Neuronal stem cell (in vitro differentiated cells): Measurements from ENCODE around the gene PPARD.

Source experiments
- DNase-seq: peaks from one replicate; pipeline ENCODE4 v3.0.0-alpha.2; 2013; ENCODE audit warnings: low spot score
- H2AFZ ChIP-seq: one replicate; pipeline ENCODE4 v1.6.1; 2013; ENCODE audit warnings: mild to moderate bottlenecking, low read length, inconsistent platforms
- H2AK5ac ChIP-seq: 2 replicates; pipeline ENCODE4 v1.6.1; 2013; ENCODE audit warnings: low read depth, mild to moderate bottlenecking, inconsistent platforms, low read length, moderate library complexity, mixed read lengths
- H2BK120ac ChIP-seq: 2 replicates; pipeline ENCODE4 v1.6.1; 2013; ENCODE audit warnings: low read depth, mild to moderate bottlenecking, inconsistent platforms, low read length, moderate library complexity, mixed read lengths
- H2BK12ac ChIP-seq: one replicate; pipeline ENCODE4 v1.6.1; 2013; ENCODE audit warnings: low read length, inconsistent platforms
- H2BK15ac ChIP-seq: 2 replicates; pipeline ENCODE4 v1.6.1; 2013; ENCODE audit warnings: mild to moderate bottlenecking, low read length, inconsistent platforms, mixed read lengths
- H2BK5ac ChIP-seq: one replicate; pipeline ENCODE4 v1.6.1; 2013; ENCODE audit warnings: inconsistent platforms, mild to moderate bottlenecking, low read length, moderate library complexity
- H3K14ac ChIP-seq: one replicate; pipeline ENCODE4 v1.6.1; 2013; ENCODE audit warnings: low read length, inconsistent platforms
- H3K18ac ChIP-seq: 2 replicates; pipeline ENCODE4 v1.6.1; 2013; ENCODE audit warnings: low read length, inconsistent platforms
- H3K23ac ChIP-seq: 2 replicates; pipeline ENCODE4 v1.6.1; 2013; ENCODE audit warnings: low read depth, mild to moderate bottlenecking, mixed read lengths, low read length, inconsistent platforms; ENCODE audit not compliant: poor library complexity
- H3K27ac ChIP-seq: replicated peaks from 3 replicates; pipeline ENCODE4 v1.5.1; 2013; ENCODE audit warnings: low read length, inconsistent platforms
- H3K27me3 ChIP-seq, 3 experiments: 2 replicates each; pipeline ENCODE4 v1.6.1; 2013; ENCODE audit warnings: low read length in 3 of 3, mild to moderate bottlenecking in 2 of 3, inconsistent platforms in 1 of 3, low read depth in 1 of 3, mixed read lengths in 1 of 3, moderate library complexity in 1 of 3; ENCODE audit not compliant: control insufficient read depth in 3 of 3, insufficient read depth in 3 of 3
- H3K36me3 ChIP-seq, 2 donors: replicated peaks in 1 of 2; 2 replicates each; pipeline ENCODE4 v1.6.1; 2013; ENCODE audit warnings: low read length in 2 of 2; ENCODE audit not compliant: control insufficient read depth in 2 of 2, insufficient read depth in 2 of 2
- H3K4ac ChIP-seq: 2 replicates; pipeline ENCODE4 v1.6.1; 2013; ENCODE audit warnings: inconsistent platforms, mild to moderate bottlenecking, low read length, moderate library complexity
- H3K4me1 ChIP-seq, 2 donors: 1 replicate in 1 of 2; 2 replicates in 1 of 2; pipeline ENCODE4 v1.6.1; 2013; ENCODE audit warnings: low read length in 2 of 2, low read depth in 1 of 2; ENCODE audit not compliant: control insufficient read depth in 2 of 2, insufficient read depth in 1 of 2
- H3K4me2 ChIP-seq: one replicate; pipeline ENCODE4 v1.6.1; 2013; ENCODE audit warnings: mild to moderate bottlenecking, low read length, inconsistent platforms; ENCODE audit not compliant: insufficient read depth, poor library complexity, severe bottlenecking
- H3K4me3 ChIP-seq, 2 donors: 2 replicates each; pipeline ENCODE4 v1.5.1; 2013; ENCODE audit warnings: low read length in 2 of 2, mild to moderate bottlenecking in 2 of 2, inconsistent platforms in 1 of 2, moderate library complexity in 1 of 2
- H3K79me1 ChIP-seq: one replicate; pipeline ENCODE4 v1.6.1; 2013; ENCODE audit warnings: low read depth, mild to moderate bottlenecking, inconsistent platforms, low read length, moderate library complexity
- H3K9ac ChIP-seq: one replicate; pipeline ENCODE4 v1.6.1; 2013; ENCODE audit warnings: mild to moderate bottlenecking, low read depth, low read length, inconsistent platforms; ENCODE audit not compliant: poor library complexity
- H3K9me3 ChIP-seq, 2 donors: replicated peaks in 1 of 2; 2 replicates each; pipeline versions ENCODE3 to v1.6.1; 2013; ENCODE audit warnings: low read length in 2 of 2, mild to moderate bottlenecking in 2 of 2, inconsistent platforms in 1 of 2, low read depth in 1 of 2, mixed read lengths in 1 of 2, moderate library complexity in 1 of 2; ENCODE audit not compliant: control insufficient read depth in 2 of 2, insufficient read depth in 1 of 2
- H4K8ac ChIP-seq: one replicate; pipeline ENCODE4 v1.6.1; 2013; ENCODE audit warnings: low read depth, mild to moderate bottlenecking, inconsistent platforms, low read length, moderate library complexity
- H4K91ac ChIP-seq: one replicate; pipeline ENCODE4 v1.6.1; 2013; ENCODE audit warnings: low read length, low read depth, mild to moderate bottlenecking, inconsistent platforms; ENCODE audit not compliant: poor library complexity
- WGBS, 2 donors: extraction: QIAGEN DNeasy Blood & Tissue Kit; methylation state at CpG; one replicate each; pipeline ENCODE4 v1.1.7; 2013; ENCODE audit warnings: missing lambda C conversion rate in 2 of 2, mixed read lengths in 1 of 2; ENCODE audit not compliant: insufficient read length in 2 of 2, insufficient replicate concordance in 1 of 2; ENCODE audit errors: extremely low coverage in 2 of 2; 5-methylcytosine and 5-hydroxymethylcytosine counted together

Gene PPARD

DNA sequence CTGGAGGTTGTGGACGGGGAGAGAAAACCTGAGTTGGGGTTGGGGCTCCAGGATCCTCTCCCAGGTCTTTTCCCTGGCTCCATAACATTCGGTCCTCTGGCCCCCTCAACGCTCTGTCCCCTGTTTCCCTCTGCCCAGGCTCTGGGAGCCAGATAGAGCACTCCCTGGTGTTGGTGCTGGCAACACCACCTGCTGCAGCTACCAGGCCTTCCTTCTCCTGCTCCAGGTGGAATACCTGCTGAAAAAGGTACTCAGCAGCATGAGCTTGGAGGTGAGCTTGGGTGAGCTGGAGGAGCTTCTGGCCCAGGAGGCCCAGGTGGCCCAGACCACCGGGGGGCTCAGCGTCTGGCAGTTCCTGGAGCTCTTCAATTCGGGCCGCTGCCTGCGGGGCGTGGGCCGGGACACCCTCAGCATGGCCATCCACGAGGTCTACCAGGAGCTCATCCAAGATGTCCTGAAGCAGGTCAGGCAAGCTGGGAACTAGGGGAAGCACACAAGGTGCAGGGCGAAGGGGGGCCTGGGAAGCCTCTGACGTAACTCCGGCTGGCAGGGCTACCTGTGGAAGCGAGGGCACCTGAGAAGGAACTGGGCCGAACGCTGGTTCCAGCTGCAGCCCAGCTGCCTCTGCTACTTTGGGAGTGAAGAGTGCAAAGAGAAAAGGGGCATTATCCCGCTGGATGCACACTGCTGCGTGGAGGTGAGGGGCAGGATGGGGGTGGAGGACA lies 30.1 kb upstream of the PPARD start:
- Histone ChIP-seq H4K91ac (no peak overlapping the region), H2BK12ac (no peak overlapping the region), H3K9me3 (peaks cover 0 to 7% of the 10 kb centered on the region in 2 donors), H3K36me3 (no peaks in the 10 kb centered on the region), H3K14ac (no peak overlapping the region), H3K4me2 (no peak overlapping the region), H3K4me1 (peaks cover 0 to 3% of the 10 kb centered on the region in 2 donors), H3K18ac (peak overlapping the region; percentile 46), H3K79me1 (no peaks in the 10 kb centered on the region), H3K23ac (no peak overlapping the region), H3K27me3 (peaks cover 0 to 24% (median 5%) of the 10 kb centered on the region in 3 experiments), H2AFZ (peak overlapping the region; percentile 41), H3K27ac (no peak overlapping the region), H4K8ac (no peak overlapping the region), H2AK5ac (no peak overlapping the region), H3K4me3 (no peak overlapping the region), H2BK5ac (no peak overlapping the region), H3K9ac (no peak overlapping the region), H3K4ac (no peak overlapping the region), H2BK15ac (peak overlapping the region; percentile 55), H2BK120ac (no peak overlapping the region)
- DNase-seq = no peak
- WGBS, 2 donors = no CpG with 5 or more reads among the region's 19 CpGs

DNA sequence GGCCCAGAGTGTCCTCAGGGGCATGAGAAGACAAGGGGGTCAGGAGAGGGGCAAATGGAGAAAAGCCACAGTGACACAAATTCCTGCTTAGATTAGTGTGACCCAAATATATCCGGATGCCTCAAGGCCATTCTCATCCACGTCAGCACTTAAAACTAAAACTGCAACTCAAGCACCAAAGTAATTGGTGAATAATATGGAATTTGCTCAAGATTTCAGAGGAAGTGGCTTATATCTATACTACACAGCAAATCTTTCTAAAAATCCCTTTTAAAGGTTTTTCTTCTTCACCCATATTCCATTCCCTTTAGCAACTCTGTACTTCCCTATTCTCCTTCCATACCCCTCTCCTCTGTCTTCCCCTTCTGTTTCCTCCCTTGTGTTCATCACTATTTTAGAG lies 29.6 kb upstream of the PPARD start:
- Histone ChIP-seq H3K36me3 (no peaks in the 10 kb centered on the region), H2BK120ac (no peak overlapping the region), H3K9ac (no peak overlapping the region), H3K79me1 (no peaks in the 10 kb centered on the region), H2AK5ac (no peak overlapping the region), H3K27ac (no peak overlapping the region), H4K8ac (no peak overlapping the region), H3K9me3 (peaks cover 0 to 7% of the 10 kb centered on the region in 2 donors), H4K91ac (no peak overlapping the region), H2BK12ac (no peak overlapping the region), H3K4ac (no peak overlapping the region), H3K4me3 (no peak overlapping the region), H3K27me3 (peaks cover 0 to 29% (median 10%) of the 10 kb centered on the region in 3 experiments), H3K4me2 (no peak overlapping the region), H3K18ac (no peak overlapping the region), H2BK5ac (no peak overlapping the region), H3K23ac (no peak overlapping the region), H2BK15ac (peak overlapping the region; percentile 55), H2AFZ (no peak overlapping the region), H3K14ac (no peak overlapping the region), H3K4me1 (peaks cover 5 to 9% of the 10 kb centered on the region in 2 donors)
- DNase-seq = no peak
- WGBS, 2 donors = no CpG with 5 or more reads among the region's 2 CpGs

GRCh38 chr6:35317483-35318195 lies 24.7 kb upstream of the PPARD start:
- Histone ChIP-seq H2BK15ac (peak overlapping the region; percentile 2), H3K14ac (peak overlapping the region; percentile 40), H2AFZ (peak overlapping the region; percentile 96), H3K23ac (peak overlapping the region; percentile 37), H2BK5ac (no peak overlapping the region), H3K36me3 (no peaks in the 10 kb centered on the region), H3K4ac (no peak overlapping the region), H3K27me3 (peaks cover 0 to 16% (median 12%) of the 10 kb centered on the region in 3 experiments), H3K79me1 (no peaks in the 10 kb centered on the region), H3K4me3 (peak overlapping the region; percentile 52 to 76), H3K9ac (peak overlapping the region; percentile 75), H3K4me1 (peaks cover 10 to 11% of the 10 kb centered on the region in 2 donors), H4K8ac (peak overlapping the region; percentile 17), H3K27ac (peak overlapping the region; percentile 28), H3K9me3 (peaks cover 3 to 7% of the 10 kb centered on the region in 2 donors), H3K18ac (peak overlapping the region; percentile 87), H2AK5ac (peak overlapping the region; percentile 15), H4K91ac (no peak overlapping the region), H2BK120ac (peak overlapping the region; percentile 32), H3K4me2 (peak overlapping the region; percentile 97), H2BK12ac (peak overlapping the region; percentile 8)
- WGBS, 2 donors = no CpG with 5 or more reads among the region's 28 CpGs
- DNase-seq = no peak
